ENCODE results near the gene LLGL1.

Gene LLGL1

GRCh38 chr17:18228176-18228682 lies 2.8 kb downstream of the LLGL1 start:
- no peaks in the 10 kb centered on the region for H3K27me3 ChIP-seq (ENCODE audit: low read depth)

GRCh38 chr17:18229254-18229653 lies 3.8 kb downstream of the LLGL1 start:
- Histone ChIP-seq H3K27me3 (ENCODE audit: low read depth) (no peaks in the 10 kb centered on the region), H3K4me1 (peaks cover 10% of the 10 kb centered on the region), H3K4me3 (no peak overlapping the region), H3K36me3 (replicated peaks) (no peaks in the 10 kb centered on the region), H3K9me3 (no peaks in the 10 kb centered on the region)
- in situ Hi-C loops (cut with MboI; ENCODE audit: low sequenced_read_pairs): no loop called here
- DNase-seq (ENCODE audit: low spot score in 2 of 2): no peak

More at GRCh38 chr17:18228176-18228682, 2.8 kb downstream of the LLGL1 start:
- Histone ChIP-seq H3K4me1 (peaks cover 13% of the 10 kb centered on the region), H3K36me3 (replicated peaks) (no peaks in the 10 kb centered on the region), H3K4me3 (no peak overlapping the region), H3K9me3 (no peaks in the 10 kb centered on the region)
- DNase-seq (ENCODE audit: low spot score in 2 of 2): no peak
- in situ Hi-C loops (cut with MboI; ENCODE audit: low sequenced_read_pairs): no loop called here

GRCh38 chr17:18229771-18230170 lies 4.3 kb downstream of the LLGL1 start:
- Histone ChIP-seq H3K4me3 (no peak overlapping the region), H3K27me3 (ENCODE audit: low read depth) (no peaks in the 10 kb centered on the region), H3K4me1 (peaks cover 7% of the 10 kb centered on the region), H3K36me3 (replicated peaks) (peaks cover 3% of the 10 kb centered on the region; the same call in 1 of the 2 replicates), H3K9me3 (no peaks in the 10 kb centered on the region)
- no peak for DNase-seq (ENCODE audit: low spot score in 2 of 2)
- in situ Hi-C loops (cut with MboI; ENCODE audit: low sequenced_read_pairs): no loop called here

GRCh38 chr17:18230288-18231141 lies 5.1 kb downstream of the LLGL1 start:
- Histone ChIP-seq H3K36me3 (replicated peaks) (peaks cover 9% of the 10 kb centered on the region; the same call in 1 of the 2 replicates), H3K4me3 (no peak overlapping the region), H3K27me3 (ENCODE audit: low read depth) (no peaks in the 10 kb centered on the region), H3K4me1 (0 out of 2 replicates have a peak, but pooled peaks cover 3% of the 10 kb centered on the region), H3K9me3 (no peaks in the 10 kb centered on the region)
- in situ Hi-C loops (cut with MboI; ENCODE audit: low sequenced_read_pairs): no loop called here
- no peak for DNase-seq (ENCODE audit: low spot score in 2 of 2)

- no peak for DNase-seq (ENCODE audit: low spot score in 2 of 2)
- H3K4me1 ChIP-seq: 0 out of 2 replicates have a peak, but pooled peaks cover 3% of the 10 kb centered on the region
- in situ Hi-C loops (cut with MboI; ENCODE audit: low sequenced_read_pairs): no loop called here
- H3K36me3 ChIP-seq (replicated peaks): peaks cover 9% of the 10 kb centered on the region; the same call in 1 of the 2 replicates
- no peak overlapping the region for H3K4me3 ChIP-seq
- no peaks in the 10 kb centered on the region for H3K9me3 ChIP-seq
- no peaks in the 10 kb centered on the region for H3K27me3 ChIP-seq (ENCODE audit: low read depth)
Measured at GRCh38 chr17:18231164-18231563, 5.7 kb downstream of the LLGL1 start.

GRCh38 chr17:18233803-18234518 lies 8.5 kb downstream of the LLGL1 start:
- Histone ChIP-seq H3K4me3 (no peak overlapping the region), H3K4me1 (no peaks in the 10 kb centered on the region), H3K36me3 (replicated peaks) (peaks cover 15% of the 10 kb centered on the region), H3K9me3 (no peaks in the 10 kb centered on the region), H3K27me3 (ENCODE audit: low read depth) (no peaks in the 10 kb centered on the region)
- no peak for DNase-seq (ENCODE audit: low spot score in 2 of 2)
- in situ Hi-C loops (cut with MboI; ENCODE audit: low sequenced_read_pairs): no loop called here

- no peaks in the 10 kb centered on the region for H3K9me3 ChIP-seq
- H3K36me3 ChIP-seq (replicated peaks): peaks cover 16% of the 10 kb centered on the region
- in situ Hi-C loops (cut with MboI; ENCODE audit: low sequenced_read_pairs): no loop called here
- no peaks in the 10 kb centered on the region for H3K27me3 ChIP-seq (ENCODE audit: low read depth)
- H3K4me1 ChIP-seq: no peaks in the 10 kb centered on the region
- no peak for DNase-seq (ENCODE audit: low spot score in 2 of 2)
- H3K4me3 ChIP-seq: no peak overlapping the region
Measured at GRCh38 chr17:18234853-18235380, 9.5 kb downstream of the LLGL1 start.

GRCh38 chr17:18235743-18236256 lies 10.4 kb downstream of the LLGL1 start:
- Histone ChIP-seq H3K36me3 (replicated peaks) (peaks cover 16% of the 10 kb centered on the region), H3K4me3 (no peak overlapping the region), H3K27me3 (ENCODE audit: low read depth) (no peaks in the 10 kb centered on the region), H3K4me1 (no peaks in the 10 kb centered on the region), H3K9me3 (no peaks in the 10 kb centered on the region)
- DNase-seq (ENCODE audit: low spot score in 2 of 2): no peak
- in situ Hi-C loops (cut with MboI; ENCODE audit: low sequenced_read_pairs): no loop called here

- no peaks in the 10 kb centered on the region for H3K9me3 ChIP-seq
- DNase-seq (ENCODE audit: low spot score in 2 of 2): no peak
- H3K4me1 ChIP-seq: no peaks in the 10 kb centered on the region
- peaks cover 18% of the 10 kb centered on the region for H3K36me3 ChIP-seq (replicated peaks)
- in situ Hi-C loops (cut with MboI; ENCODE audit: low sequenced_read_pairs): no loop called here
- no peaks in the 10 kb centered on the region for H3K27me3 ChIP-seq (ENCODE audit: low read depth)
- no peak overlapping the region for H3K4me3 ChIP-seq
Measured at GRCh38 chr17:18236494-18236893, 11.1 kb downstream of the LLGL1 start.

- H3K27me3 ChIP-seq (ENCODE audit: low read depth): no peaks in the 10 kb centered on the region
- DNase-seq (ENCODE audit: low spot score in 2 of 2): no peak
- in situ Hi-C loops (cut with MboI; ENCODE audit: low sequenced_read_pairs): no loop called here
- H3K4me3 ChIP-seq: no peak overlapping the region
- H3K36me3 ChIP-seq (replicated peaks): peaks cover 25% of the 10 kb centered on the region
- no peaks in the 10 kb centered on the region for H3K9me3 ChIP-seq
- no peaks in the 10 kb centered on the region for H3K4me1 ChIP-seq
Measured at GRCh38 chr17:18237461-18237860, 12.0 kb downstream of the LLGL1 start.

GRCh38 chr17:18238299-18238698 lies 12.9 kb downstream of the LLGL1 start:
- Histone ChIP-seq H3K4me1 (no peaks in the 10 kb centered on the region), H3K36me3 (replicated peaks) (peaks cover 32% of the 10 kb centered on the region), H3K4me3 (no peak overlapping the region), H3K9me3 (no peaks in the 10 kb centered on the region), H3K27me3 (ENCODE audit: low read depth) (no peaks in the 10 kb centered on the region)
- in situ Hi-C loops (cut with MboI; ENCODE audit: low sequenced_read_pairs): no loop called here
- DNase-seq (ENCODE audit: low spot score in 2 of 2): no peak

GRCh38 chr17:18240449-18240848 lies 15.0 kb downstream of the LLGL1 start:
- DNase-seq (ENCODE audit: low spot score in 2 of 2): no peak
- H3K27me3 ChIP-seq (ENCODE audit: low read depth): no peaks in the 10 kb centered on the region
- no peak overlapping the region for H3K4me3 ChIP-seq
- in situ Hi-C loops (cut with MboI; ENCODE audit: low sequenced_read_pairs): no loop called here
- H3K4me1 ChIP-seq: no peaks in the 10 kb centered on the region
- no peaks in the 10 kb centered on the region for H3K9me3 ChIP-seq
- H3K36me3 ChIP-seq (replicated peaks): peaks cover 37% of the 10 kb centered on the region

- Histone ChIP-seq H3K36me3 (replicated peaks) (peaks cover 46% of the 10 kb centered on the region), H3K4me3 (no peak overlapping the region), H3K27me3 (ENCODE audit: low read depth) (no peaks in the 10 kb centered on the region), H3K9me3 (no peaks in the 10 kb centered on the region), H3K4me1 (no peaks in the 10 kb centered on the region)
- in situ Hi-C loops (cut with MboI; ENCODE audit: low sequenced_read_pairs): no loop called here
- no peak for DNase-seq (ENCODE audit: low spot score in 2 of 2)
Measured at GRCh38 chr17:18241229-18241871, 15.9 kb downstream of the LLGL1 start.
